ENCODE results near the gene ZDHHC16.
"Not testable (repeated sequence)": the region's sequence is repeated elsewhere in the genome, so short reads cannot be mapped to it uniquely, and the experiment has no call there.

The ZDHHC16 gene

DNA sequence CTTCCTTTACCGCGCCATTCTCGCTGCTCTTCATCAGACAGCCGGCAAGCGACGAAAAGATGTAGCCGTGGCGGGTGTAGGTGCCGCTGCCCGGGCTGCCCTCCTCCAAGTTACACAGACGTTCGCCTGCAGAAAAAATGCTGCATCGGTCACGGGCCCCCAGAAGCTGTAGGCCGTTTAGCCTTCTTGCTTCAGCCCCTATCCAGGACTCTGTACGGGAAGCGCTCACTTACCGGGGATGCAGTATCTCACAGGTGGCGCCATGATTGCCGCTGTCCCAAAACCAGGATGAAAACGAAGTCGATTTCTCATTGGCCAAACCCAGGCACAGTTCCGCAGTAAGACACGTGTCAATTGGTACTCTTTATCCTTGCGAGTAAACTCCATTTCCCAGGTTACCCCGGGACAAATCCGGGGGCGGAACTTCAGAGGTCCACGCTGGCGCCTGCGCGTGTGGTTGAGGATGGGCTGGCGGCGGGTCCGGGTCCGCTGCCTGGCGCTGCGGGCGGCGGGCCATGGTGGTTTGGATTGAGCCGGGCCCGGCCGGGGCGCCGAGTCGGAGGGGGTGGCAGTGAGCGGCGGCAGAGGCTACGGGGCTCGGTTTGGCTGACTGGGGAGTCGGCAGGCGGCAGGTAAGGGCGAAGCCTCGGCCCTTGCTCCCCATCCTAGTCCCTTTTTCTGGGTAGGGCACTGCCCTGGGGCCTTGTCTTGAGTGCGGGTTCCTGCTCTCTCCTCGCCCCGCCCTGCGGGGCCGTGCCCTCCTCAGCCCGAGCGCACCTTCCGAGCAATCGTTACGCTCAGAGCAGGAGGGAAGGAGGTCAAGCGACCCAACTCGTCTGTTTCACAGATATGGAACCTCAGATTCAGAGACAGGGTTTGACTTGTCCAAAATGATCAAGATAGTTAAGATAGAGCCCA lies at the start of gene ZDHHC16, which contains the start of gene EXOSC1:
TSS of gene ZDHHC16 (plus strand) at position 454 of the 918 bp plus-strand sequence. CDS start 5,501 bp downstream, outside the sequence.
TSS of gene EXOSC1 (minus strand) at position 285 of the 918 bp plus-strand sequence. CDS start at position 264, 21 bp downstream.
- peak; percentile 96 for DNase-seq

DNA sequence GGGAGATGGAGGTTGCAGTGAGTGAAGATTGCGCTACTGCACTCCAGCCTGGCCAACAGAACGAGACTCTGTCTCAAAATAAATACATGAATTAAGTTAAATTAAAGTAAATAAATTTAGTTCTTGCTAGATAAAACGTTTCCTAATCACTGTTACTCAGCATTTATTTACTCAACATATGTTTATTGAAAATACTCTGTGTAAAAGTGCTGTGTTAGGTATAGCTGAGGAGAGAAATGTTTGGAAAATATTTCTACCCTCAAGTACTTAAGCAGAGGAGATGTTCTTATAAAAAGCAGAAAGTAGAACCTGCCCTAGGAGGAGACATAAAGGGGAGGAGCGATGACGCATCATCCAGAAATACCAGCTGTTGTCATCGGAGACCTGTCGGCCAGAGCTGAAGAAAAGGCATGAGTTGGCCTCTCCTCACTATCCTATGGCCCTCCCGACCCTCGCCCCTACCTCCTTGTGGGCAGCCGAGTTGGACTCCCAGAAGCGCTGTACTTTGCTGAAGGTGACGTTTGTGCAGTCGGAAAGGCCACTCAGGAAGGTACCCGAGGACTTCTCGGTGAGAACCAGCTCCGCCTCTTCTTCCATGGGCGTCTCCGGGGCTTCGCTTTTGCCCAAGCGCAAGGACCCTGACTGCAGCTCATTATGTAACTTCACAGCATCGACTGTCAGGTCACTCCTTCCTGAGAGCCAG lies 46.0 kb upstream of the ZDHHC16 start:
- peak; percentile 54 for DNase-seq

DNA sequence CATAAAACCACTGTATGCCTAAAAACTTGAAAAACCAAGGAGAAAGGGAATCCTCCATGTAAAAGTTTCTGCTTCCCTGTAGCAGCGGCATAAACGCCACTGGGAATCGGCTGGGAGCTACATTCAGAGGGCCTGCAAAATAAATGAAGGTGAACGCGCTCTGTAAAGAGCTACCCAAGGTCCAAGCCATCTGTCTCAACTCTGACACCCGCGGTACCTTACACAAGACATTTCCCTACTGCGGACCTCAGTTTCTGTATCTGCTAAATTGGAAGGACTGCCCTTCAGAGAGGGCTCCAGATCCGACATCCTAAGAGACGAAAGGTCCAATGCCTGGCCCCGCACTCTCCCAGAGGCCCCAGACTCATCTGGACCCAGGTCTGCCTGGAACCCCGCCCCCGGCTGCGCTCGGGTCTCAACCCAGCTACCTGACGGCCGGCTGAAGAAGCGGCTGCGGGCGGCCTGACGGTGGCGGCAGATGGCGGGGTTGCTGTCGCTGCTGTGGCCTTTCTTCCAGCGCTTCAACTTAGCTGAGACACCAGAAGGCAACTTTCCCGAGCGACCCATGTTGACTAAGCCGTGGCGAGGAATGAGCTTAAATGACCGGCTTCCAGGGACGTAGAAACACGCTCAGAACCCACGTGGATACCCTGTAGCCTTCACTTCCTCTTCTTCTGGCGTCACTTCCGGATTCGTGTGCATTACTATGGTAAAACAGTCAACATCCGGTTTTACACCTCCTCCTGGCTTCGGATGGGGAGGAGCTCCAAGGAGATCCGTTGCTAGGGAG lies 45.1 kb upstream of the ZDHHC16 start, which contains the start of gene RRP12:
TSS of gene RRP12 (minus strand) at position 676 of the 790 bp plus-strand sequence. CDS start at position 567, 109 bp downstream.
- peak; percentile 99 for DNase-seq

DNA sequence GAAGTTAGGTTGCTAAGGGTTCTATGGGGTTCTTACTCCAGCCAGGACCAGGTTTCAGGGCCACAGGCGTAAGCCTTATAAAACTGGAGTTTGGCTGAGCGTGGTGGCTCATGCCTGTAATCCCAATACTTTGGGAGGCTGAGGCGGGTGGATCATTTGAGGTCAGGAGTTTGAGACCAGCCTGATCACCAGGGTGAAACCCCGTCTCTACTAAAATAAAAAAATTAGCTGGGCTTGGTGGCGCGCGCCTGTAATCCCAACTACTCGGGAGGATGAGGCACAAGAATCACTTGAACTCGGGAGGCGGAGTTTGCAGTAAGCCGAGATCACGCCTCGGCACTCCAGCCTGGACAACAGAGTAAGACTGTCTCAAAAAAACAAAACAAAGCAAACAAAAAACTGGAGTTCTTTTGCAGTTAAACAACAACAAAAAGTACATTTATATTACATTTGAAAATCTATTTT lies 44.5 kb upstream of the ZDHHC16 start:
- no peak for DNase-seq

DNA sequence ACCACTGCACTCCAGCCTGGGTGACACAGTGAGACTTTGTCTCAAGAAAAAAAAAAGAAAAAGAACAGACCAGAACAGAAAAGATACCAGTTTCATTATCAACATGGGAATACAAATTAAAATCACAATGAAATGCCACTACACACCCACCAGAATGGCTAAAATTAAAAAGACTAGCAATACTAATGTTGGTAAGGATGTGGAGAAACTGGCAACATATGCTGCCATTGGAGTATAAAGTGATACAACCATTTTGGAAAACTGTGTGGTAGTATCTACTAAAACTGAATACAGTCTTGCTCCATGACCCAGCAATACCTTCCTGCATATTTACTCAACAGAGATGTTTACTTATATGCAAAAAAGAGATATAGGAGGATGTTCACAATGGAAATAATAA lies 41.9 kb upstream of the ZDHHC16 start:
- no peak for DNase-seq

DNA sequence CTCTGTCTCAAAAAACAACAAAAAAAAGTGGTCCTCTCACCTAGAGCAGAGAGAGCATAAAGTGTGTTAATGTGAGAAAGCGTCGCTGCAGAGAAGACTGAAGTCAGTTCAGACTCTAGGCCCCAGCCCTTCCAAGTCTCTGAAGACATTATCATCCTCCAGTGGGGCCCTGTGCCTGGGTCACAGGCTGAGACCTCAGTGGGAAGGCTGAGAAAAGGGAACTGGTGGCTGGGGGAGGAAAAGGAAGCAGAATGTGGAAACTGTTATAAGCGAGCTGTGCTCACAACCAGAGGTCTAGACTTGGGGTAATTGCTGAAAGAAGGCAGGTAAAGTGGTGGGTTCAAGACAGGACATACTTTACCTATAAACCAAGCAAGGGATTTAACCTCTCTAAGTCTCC lies 39.9 kb upstream of the ZDHHC16 start:
- no peak for DNase-seq

DNA sequence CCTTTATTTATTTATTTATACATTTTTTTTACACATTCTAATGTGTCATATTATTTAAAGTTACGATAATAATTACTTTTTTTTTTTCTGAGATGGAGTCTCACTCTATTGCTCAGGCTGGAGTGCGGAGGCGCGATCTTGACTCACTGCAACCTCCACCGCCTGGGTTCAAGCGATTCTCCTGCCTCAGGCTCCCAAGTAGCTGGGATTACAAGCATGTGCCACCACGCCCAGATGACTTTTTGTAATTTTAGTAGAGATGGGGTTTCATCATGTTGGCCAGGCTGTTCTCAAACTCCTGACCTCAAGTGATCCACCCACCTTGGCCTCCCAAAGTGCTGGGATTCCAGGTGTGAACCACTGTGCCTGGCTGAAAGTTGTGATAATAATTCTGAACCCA lies 39.5 kb upstream of the ZDHHC16 start:
- DNase-seq = not testable (repeated sequence)

DNA sequence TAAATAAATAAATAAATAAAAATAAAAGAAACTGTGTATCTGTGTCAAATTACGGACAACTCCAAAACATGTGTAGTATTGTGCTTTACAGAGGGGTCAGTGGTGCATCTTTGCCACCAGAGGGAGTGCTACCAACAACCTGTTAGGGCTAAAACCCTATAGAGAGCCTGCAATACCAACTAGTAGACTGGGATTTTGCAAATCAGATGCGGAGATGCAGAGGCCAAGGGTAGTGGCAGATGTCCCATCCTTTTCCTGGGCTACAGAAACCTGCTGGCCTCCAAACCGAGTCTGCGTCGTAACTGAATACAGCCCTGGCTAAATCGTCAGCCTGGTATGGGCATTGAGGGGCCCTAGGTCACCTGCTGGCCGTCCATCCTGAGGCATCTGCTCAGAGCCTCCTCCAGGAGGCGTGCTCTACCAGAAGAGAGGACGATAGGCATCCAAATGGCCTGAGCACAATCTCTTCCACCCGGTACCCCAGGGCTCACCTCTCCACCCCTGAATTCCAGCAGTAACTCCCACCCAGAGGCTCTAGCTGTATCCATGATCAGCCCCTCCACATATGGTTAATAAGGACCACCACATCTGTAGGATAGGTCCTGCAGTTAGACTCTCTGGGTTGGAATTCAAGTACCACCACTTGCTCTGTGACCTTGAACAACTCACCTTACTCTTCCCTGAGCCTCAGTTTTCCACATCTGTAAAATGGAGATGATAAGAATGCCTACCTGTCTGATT lies 38.6 kb upstream of the ZDHHC16 start:
- peak; percentile 90 for DNase-seq

DNA sequence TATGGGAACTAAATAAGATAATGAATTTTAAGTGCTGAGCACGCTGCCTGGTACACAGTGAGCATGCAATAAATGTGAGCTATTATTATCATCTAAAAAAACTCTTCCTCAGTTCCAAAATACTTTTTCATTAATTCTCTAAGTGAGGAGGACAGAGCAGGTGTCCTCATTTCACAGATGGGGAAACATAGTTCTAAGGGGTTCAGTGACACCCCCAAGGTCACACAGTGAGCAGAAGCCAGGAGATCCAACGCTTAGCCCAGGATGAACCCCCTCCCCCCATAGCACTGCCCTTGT lies 38.1 kb upstream of the ZDHHC16 start:
- DNase-seq = no peak

DNA sequence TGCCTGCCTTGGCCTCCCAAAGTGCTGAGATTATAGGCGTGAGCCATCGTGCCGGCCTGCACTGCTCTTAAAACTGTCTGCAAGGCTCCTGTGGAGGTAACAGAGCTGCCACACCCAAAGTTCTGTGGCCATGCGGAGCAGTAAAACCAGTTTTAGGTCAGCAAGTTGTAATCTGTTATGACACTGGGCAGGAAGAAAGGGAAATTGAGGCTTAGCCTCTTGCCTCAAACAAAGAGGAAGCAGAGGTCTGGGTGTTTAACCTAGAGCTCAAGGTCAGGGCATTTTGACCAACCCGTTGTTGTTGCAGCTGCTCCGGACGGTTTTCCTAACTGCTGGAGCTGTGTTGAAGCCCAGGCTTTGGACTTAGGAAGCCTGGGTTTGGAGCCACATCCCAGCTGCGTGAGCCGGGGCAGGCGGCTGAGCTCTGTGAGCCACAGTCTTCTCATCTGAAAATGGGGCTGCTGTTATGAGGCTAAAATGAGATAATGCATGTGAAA lies 37.4 kb upstream of the ZDHHC16 start:
- no peak for DNase-seq

DNA sequence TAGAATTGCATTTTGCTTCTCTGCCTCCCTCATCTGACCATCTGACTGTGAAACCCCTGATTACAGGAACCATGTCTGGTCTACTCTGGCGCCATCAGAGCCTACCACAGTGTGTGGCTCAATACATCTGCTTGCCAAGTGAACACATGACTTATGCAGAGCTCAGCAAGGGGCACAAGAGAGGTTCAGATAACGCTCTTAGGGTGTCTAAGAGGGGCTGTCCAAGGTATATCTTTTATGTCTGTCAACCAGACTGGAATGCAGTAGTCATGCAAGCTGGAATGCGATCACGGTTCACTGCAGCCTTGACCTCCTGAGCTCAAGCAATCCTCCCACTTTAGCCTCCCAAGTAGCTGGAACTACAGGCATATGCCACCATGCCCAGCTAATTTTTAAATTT lies 34.6 kb upstream of the ZDHHC16 start:
- peak; percentile 86 for DNase-seq

DNA sequence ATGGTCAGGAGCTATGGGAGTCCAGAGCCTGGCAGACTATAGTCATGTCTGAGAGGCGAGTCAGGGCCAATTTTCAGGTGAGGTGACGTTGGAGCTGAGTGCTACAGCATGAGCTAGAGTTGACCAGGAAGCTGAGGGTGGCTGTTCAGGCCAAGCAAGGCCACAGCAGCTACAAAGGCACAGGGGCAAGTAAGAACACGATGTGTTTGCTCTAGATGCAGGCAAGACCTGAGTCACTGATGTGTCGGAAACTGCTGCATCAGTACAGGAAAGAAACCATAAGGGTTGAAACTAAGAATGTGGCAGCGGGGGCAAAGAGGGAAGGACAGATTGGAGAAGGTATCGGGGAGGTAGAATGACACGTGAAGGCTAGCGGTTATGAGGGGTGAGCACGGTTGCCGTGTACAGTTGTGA lies 33.1 kb upstream of the ZDHHC16 start:
- peak; percentile 52 for DNase-seq

DNA sequence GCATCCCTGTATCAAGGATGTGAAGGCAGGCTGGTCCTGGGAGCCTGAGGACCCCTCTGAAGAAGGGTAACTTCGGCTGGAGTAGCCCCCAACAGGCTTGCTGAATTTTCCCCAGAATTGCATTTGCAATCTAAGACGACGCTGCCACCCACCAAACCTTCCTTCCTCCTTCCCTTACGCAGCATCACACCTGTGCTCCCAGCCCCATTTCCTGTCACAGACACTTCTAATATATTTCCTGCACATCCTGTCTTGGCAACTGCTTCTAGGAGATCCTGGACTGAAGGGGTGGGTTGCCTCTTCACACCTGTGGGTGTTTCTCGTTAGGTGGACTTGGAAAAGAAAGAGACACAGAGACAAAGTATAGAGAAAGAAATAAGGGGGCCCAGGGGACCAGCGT lies 29.4 kb upstream of the ZDHHC16 start:
- DNase-seq = no peak

DNA sequence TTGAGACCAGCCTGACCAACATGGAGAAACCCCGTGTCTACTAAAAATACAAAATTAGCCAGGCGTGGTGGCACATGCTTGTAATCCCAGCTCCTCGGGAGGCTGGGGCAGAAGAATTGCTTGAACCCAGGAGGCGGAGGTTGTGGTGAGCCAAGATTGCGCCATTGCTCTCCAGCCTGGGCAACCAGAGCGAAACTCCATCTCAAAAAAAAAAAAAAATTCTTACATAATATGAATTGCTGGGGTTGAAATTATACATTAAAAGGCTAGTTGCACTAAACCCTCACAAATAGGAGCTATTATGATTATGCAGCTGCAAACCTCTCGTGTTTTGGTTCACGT lies 22.2 kb upstream of the ZDHHC16 start:
- not testable (repeated sequence) for DNase-seq

DNA sequence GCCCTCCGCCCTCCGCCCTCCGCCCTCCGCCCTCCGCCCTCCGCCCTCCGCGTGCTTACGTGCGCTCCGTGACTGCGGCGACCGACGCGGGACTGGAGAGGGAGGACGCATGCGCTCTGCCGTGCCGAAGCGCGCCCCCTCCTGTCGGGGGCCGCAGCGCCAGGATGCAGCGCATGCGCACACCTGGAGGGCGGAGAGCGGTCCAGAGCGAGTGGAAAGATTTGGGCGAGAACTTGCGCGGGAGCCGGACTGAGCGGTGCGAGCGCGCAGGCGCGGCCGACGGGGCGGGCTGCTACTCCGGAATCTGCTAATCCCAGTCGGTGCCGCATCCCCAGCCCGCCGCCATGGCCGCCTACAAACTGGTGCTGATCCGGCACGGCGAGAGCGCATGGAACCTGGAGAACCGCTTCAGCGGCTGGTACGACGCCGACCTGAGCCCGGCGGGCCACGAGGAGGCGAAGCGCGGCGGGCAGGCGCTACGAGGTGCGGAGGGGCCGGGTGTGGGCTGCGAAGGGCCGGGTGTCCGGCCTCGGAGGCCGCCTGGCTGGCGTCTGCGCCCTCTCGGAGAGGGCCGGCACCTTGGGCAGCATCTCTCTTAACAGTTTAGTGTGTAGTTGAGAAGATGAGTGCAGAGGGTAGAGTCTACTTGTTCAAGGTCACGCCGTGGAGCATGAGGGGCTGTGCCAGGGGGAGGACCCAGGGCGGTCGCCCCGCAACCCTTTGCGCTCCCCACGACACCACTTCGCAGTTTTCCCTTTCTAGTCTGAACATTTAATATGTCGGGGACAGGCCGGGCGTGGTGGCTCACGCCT lies 19.8 kb upstream of the ZDHHC16 start, which contains the start of gene PGAM1:
TSS of gene PGAM1 (plus strand) at position 228 of the 812 bp plus-strand sequence. CDS start at position 345, 117 bp downstream.
- peak; percentile 97 for DNase-seq

DNA sequence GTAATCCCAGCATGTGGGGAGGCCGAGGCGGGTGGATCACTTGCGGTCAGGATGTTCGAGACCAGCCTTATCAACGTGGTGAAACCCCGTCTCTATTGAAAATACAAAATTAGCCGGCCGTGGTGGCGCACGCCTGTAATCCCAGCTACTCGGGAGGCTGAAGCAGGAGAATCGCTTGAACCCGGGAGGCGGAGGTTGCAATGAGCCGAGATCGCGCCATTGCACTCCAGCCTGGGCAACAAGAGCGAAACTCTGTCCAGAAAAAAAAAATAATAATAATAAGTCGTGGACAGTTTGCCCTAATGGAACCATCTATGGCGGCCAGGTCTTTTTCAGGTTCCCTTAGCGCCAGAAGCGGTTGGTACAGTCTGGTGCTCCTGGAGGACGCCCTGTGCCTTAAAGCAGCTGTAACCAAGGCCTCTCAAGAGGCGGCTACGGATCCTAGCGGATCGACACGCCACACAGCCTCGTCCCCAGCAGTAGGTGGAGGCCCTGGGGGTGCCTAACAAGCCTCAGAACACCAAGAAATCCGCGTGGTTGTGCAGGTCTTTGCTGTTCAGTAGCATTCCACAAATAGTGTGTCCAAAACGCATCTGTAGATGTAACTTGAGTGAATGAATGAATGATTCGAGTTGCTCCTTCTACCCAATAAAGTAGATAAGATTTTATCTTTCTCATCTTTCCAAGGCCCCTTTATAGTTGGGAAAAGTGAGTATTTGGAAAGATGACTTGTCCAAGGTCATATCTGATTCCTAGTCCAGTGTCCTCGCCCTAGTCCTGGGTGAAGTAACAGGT lies 19.0 kb upstream of the ZDHHC16 start:
- no peak for DNase-seq

DNA sequence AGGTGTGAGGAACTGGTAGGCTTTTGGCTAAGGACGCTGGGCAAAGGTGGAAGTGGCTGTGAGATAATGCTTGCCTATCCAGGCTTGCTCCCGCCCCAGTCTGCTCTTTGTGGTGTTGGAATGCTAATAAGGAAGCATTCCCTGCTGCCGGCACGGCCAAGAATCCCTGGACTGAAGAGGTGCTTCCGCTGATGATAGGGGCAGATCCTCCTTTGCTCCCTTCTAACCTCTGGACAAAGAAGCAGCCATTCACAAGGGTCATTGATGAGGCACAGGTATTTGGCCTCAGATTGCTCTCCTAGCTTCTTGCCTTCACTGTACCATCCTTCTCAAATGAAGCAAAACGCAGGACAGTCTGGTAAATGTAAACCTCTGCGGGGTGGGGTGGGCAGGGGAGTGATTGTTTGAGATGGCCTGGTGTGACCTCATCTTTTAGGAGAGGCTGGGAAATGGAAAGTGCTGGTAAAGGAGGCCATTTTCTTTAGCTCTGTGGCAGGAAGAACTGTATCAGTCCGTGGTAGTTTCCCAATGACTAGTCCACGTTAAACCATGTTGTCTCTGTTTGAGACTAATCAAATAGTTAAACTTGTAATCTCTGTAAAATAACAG lies 18.3 kb upstream of the ZDHHC16 start:
- DNase-seq = peak; percentile 69

DNA sequence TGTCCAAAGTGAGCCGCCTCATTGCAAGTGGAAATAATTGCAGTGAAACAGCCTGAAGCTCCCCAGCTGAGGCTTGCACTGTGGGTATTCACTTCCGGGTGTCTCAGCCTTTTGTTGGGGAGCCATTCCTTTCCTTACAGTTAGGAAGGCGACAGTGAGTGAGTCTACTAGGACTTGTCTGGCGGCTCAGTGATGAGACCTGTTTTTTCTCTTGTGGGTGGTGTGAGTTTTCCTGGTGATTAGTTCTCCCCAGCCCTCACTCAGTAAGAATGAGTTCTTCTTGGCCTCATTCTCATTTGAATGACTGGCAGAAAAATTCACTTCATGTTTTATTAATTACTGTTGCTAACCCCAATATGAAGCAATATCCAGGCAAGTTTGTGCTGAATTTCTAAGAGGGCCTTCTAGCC lies 17.4 kb upstream of the ZDHHC16 start:
- no peak for DNase-seq

DNA sequence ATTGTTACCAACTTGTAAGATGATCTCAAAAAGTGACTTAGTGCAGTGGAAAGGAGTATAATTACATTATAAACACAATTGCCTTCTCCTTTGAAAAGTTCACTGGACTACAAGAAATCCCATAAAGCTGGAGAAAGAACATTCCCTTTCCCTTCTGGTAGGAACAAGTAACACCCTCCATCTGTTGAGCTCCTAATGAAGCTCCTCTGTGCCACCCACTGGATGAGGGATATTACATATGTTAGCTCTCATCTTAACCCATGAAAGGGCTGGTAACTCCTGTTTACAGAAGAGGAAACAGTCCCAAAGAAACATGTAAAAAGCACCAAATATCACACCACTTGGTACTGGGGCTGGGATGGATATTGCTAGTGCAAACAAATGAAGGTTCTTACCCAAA lies 11.9 kb upstream of the ZDHHC16 start:
- no peak for DNase-seq

DNA sequence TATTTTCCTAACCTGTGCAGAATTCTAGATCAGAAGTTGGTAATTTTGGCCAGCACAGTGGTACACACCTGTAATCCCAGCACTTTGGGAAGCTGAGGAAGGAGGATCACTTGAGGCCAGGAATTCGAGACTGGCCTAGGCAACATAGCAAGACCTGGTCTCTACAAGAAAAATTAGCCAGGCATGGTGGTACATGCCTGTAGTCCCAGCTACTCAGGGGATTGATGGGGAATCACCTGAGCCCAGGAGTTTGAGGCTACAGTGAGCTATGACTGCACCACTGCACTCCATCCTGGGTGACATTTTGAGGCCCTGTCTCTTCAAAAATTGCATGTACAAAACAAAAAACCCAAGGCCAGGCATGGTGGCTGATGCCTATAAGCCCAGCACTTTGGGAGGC lies 11.4 kb upstream of the ZDHHC16 start:
- no peak for DNase-seq
